BLaER1 (cell line): ENCODE measurements around the gene CDC14A.

ENCODE experiments used
- H3K27ac ChIP-seq: shearing (Covaris generic); formaldehyde crosslinking; 2 replicates; pipeline ENCODE4 v1.8.1; 2022
- H3K27me3 ChIP-seq: shearing (Covaris generic); formaldehyde crosslinking; 2 replicates; pipeline ENCODE4 v1.8.1; 2022
- H3K36me3 ChIP-seq: shearing (Covaris generic); formaldehyde crosslinking; 2 replicates; pipeline ENCODE4 v1.8.1; 2022
- H3K4me1 ChIP-seq: shearing (Covaris generic); formaldehyde crosslinking; 2 replicates; pipeline ENCODE4 v1.8.1; 2022
- H3K4me2 ChIP-seq: shearing (Covaris generic); formaldehyde crosslinking; 2 replicates; pipeline ENCODE4 v1.8.1; 2022
- H3K4me3 ChIP-seq: shearing (Covaris generic); formaldehyde crosslinking; 2 replicates; pipeline ENCODE4 v1.8.1; 2022
- H3K9ac ChIP-seq: shearing (Covaris generic); formaldehyde crosslinking; 2 replicates; pipeline ENCODE4 v1.8.1; 2022
- H3K9me3 ChIP-seq: shearing (Covaris generic); formaldehyde crosslinking; 2 replicates; pipeline ENCODE4 v1.8.1; 2022
- H4K20me1 ChIP-seq: shearing (Covaris generic); formaldehyde crosslinking; 2 replicates; pipeline ENCODE4 v1.8.1; 2022
- Cebpa-rat ChIP-seq: shearing (Covaris generic); IDR thresholded peaks from 2 replicates; pipeline ENCODE4 v1.8.1; 2022

CDC14A gene

GRCh38 chr1:100434831-100435230 is 82.5 kb downstream of the CDC14A start:
- Histone ChIP-seq H3K4me3 (no peak overlapping the region), H3K27ac (no peak overlapping the region), H3K9ac (no peak overlapping the region), H3K4me1 (peaks cover 4% of the 10 kb centered on the region; the same call in 1 of the 2 replicates), H3K27me3 (no peaks in the 10 kb centered on the region), H3K9me3 (no peaks in the 10 kb centered on the region), H4K20me1 (no peaks in the 10 kb centered on the region), H3K4me2 (no peak overlapping the region), H3K36me3 (peaks cover 17% of the 10 kb centered on the region; the same call in 1 of the 2 replicates)
- no peak for TF ChIP-seq Cebpa-rat

- peaks cover 21% of the 10 kb centered on the region; the same call in 1 of the 2 replicates for H3K36me3 ChIP-seq
- no peak overlapping the region for H3K9ac ChIP-seq
- no peak overlapping the region for H3K4me2 ChIP-seq
- H3K27me3 ChIP-seq = no peaks in the 10 kb centered on the region
- peaks cover 2% of the 10 kb centered on the region; the same call in 1 of the 2 replicates for H3K4me1 ChIP-seq
- TF ChIP-seq Cebpa-rat = no peak
- no peak overlapping the region for H3K27ac ChIP-seq
- no peak overlapping the region for H3K4me3 ChIP-seq
- H3K9me3 ChIP-seq = no peaks in the 10 kb centered on the region
- no peaks in the 10 kb centered on the region for H4K20me1 ChIP-seq
Observed at GRCh38 chr1:100438375-100438774, 86.1 kb downstream of the CDC14A start.

- Histone ChIP-seq H3K27ac (no peak overlapping the region), H4K20me1 (no peaks in the 10 kb centered on the region), H3K9me3 (no peaks in the 10 kb centered on the region), H3K36me3 (peaks cover 25% of the 10 kb centered on the region; the same call in 1 of the 2 replicates), H3K4me3 (no peak overlapping the region), H3K4me1 (peaks cover 6% of the 10 kb centered on the region), H3K27me3 (no peaks in the 10 kb centered on the region), H3K4me2 (no peak overlapping the region), H3K9ac (no peak overlapping the region)
- TF ChIP-seq Cebpa-rat = no peak
Observed at GRCh38 chr1:100438789-100439188, 86.5 kb downstream of the CDC14A start.

GRCh38 chr1:100440075-100440809 is 87.9 kb downstream of the CDC14A start:
- Histone ChIP-seq H3K9ac (no peak overlapping the region), H3K4me2 (no peak overlapping the region), H4K20me1 (no peaks in the 10 kb centered on the region), H3K9me3 (no peaks in the 10 kb centered on the region), H3K4me3 (no peak overlapping the region), H3K27ac (no peak overlapping the region), H3K4me1 (peaks cover 12% of the 10 kb centered on the region), H3K27me3 (no peaks in the 10 kb centered on the region), H3K36me3 (peaks cover 26% of the 10 kb centered on the region; the same call in 1 of the 2 replicates)
- no peak for TF ChIP-seq Cebpa-rat

- Histone ChIP-seq H3K9ac (no peak overlapping the region), H3K4me1 (peaks cover 12% of the 10 kb centered on the region), H3K36me3 (peaks cover 22% of the 10 kb centered on the region; the same call in 1 of the 2 replicates), H3K4me3 (no peak overlapping the region), H3K27me3 (no peaks in the 10 kb centered on the region), H3K4me2 (no peak overlapping the region), H4K20me1 (no peaks in the 10 kb centered on the region), H3K9me3 (no peaks in the 10 kb centered on the region), H3K27ac (no peak overlapping the region)
- no peak for TF ChIP-seq Cebpa-rat
Observed at GRCh38 chr1:100441146-100441545, 88.8 kb downstream of the CDC14A start.

- no peak overlapping the region for H3K27ac ChIP-seq
- TF ChIP-seq Cebpa-rat = no peak
- no peaks in the 10 kb centered on the region for H4K20me1 ChIP-seq
- no peaks in the 10 kb centered on the region for H3K9me3 ChIP-seq
- H3K4me3 ChIP-seq = no peak overlapping the region
- no peak overlapping the region for H3K4me2 ChIP-seq
- H3K4me1 ChIP-seq = peaks cover 12% of the 10 kb centered on the region
- H3K27me3 ChIP-seq = no peaks in the 10 kb centered on the region
- peaks cover 19% of the 10 kb centered on the region; the same call in 1 of the 2 replicates for H3K36me3 ChIP-seq
- H3K9ac ChIP-seq = no peak overlapping the region
Observed at GRCh38 chr1:100441651-100442050, 89.3 kb downstream of the CDC14A start.

- Histone ChIP-seq H3K4me3 (no peak overlapping the region), H3K4me1 (peaks cover 12% of the 10 kb centered on the region), H3K4me2 (peak overlapping the region; percentile 49), H3K27me3 (no peaks in the 10 kb centered on the region), H3K9ac (no peak overlapping the region), H3K36me3 (peaks cover 28% of the 10 kb centered on the region; the same call in 1 of the 2 replicates), H3K27ac (no peak overlapping the region), H3K9me3 (no peaks in the 10 kb centered on the region), H4K20me1 (no peaks in the 10 kb centered on the region)
- TF ChIP-seq Cebpa-rat = no peak
Observed at GRCh38 chr1:100443811-100444571, 91.7 kb downstream of the CDC14A start.

GRCh38 chr1:100445565-100445964 is 93.3 kb downstream of the CDC14A start:
- TF ChIP-seq Cebpa-rat = no peak
- Histone ChIP-seq H3K9me3 (no peaks in the 10 kb centered on the region), H3K27ac (no peak overlapping the region)

GRCh38 chr1:100448366-100448765 is 96.1 kb downstream of the CDC14A start:
- H4K20me1 ChIP-seq = no peaks in the 10 kb centered on the region
- H3K4me1 ChIP-seq = peaks cover 10% of the 10 kb centered on the region
- peaks cover 38% of the 10 kb centered on the region; the same call in 1 of the 2 replicates for H3K36me3 ChIP-seq
- H3K27ac ChIP-seq = no peak overlapping the region
- H3K4me2 ChIP-seq = no peak overlapping the region
- H3K4me3 ChIP-seq = no peak overlapping the region
- TF ChIP-seq Cebpa-rat = no peak
- H3K9ac ChIP-seq = no peak overlapping the region
- H3K9me3 ChIP-seq = no peaks in the 10 kb centered on the region
- no peaks in the 10 kb centered on the region for H3K27me3 ChIP-seq

More at GRCh38 chr1:100445565-100445964, 93.3 kb downstream of the CDC14A start:
- Histone ChIP-seq H3K4me2 (no peak overlapping the region), H3K36me3 (peaks cover 37% of the 10 kb centered on the region; the same call in 1 of the 2 replicates), H4K20me1 (no peaks in the 10 kb centered on the region), H3K9ac (no peak overlapping the region), H3K4me1 (peaks cover 12% of the 10 kb centered on the region), H3K27me3 (no peaks in the 10 kb centered on the region), H3K4me3 (no peak overlapping the region)

- Histone ChIP-seq H3K4me3 (no peak overlapping the region), H3K36me3 (peaks cover 33% of the 10 kb centered on the region; the same call in 1 of the 2 replicates), H3K27ac (no peak overlapping the region), H3K27me3 (no peaks in the 10 kb centered on the region), H3K9ac (no peak overlapping the region), H3K4me2 (no peak overlapping the region), H3K9me3 (no peaks in the 10 kb centered on the region), H3K4me1 (no peaks in the 10 kb centered on the region), H4K20me1 (no peaks in the 10 kb centered on the region)
- no peak for TF ChIP-seq Cebpa-rat
Observed at GRCh38 chr1:100449477-100449876, 97.2 kb downstream of the CDC14A start.
